Measurements from ENCODE around the gene DLGAP1.

DLGAP1 gene

GRCh38 chr18:3528231-3528630 lies 926.9 kb downstream of the DLGAP1 start:
- Histone ChIP-seq H3K27me3 (ENCODE audit: insufficient read depth, low read length) (no peaks in the 10 kb centered on the region), H3K4me3 (ENCODE audit: low read length) (no peak overlapping the region), H3K4me1 (ENCODE audit: insufficient read depth, low read length) (peaks cover 22% of the 10 kb centered on the region; the same call in 1 of the 2 replicates), H3K9me3 (ENCODE audit: insufficient read depth, low read depth, low read length) (peaks cover 8% of the 10 kb centered on the region; the same call in 1 of the 2 replicates), H3K9ac (ENCODE audit: low read depth, low read length) (no peak overlapping the region), H3K27ac (ENCODE audit: low read length) (no peak overlapping the region), H3K36me3 (ENCODE audit: insufficient read depth, low read depth, low read length) (no peaks in the 10 kb centered on the region)

- H3K9me3 ChIP-seq (ENCODE audit: insufficient read depth, low read depth, low read length): peaks cover 8% of the 10 kb centered on the region; the same call in 1 of the 2 replicates
- H3K9ac ChIP-seq (ENCODE audit: low read depth, low read length): peak overlapping the region; percentile 50; the same call in 1 of the 2 replicates
- peak overlapping the region; percentile 0; the same call in 1 of the 2 replicates for H3K4me3 ChIP-seq (ENCODE audit: low read length)
- H3K36me3 ChIP-seq (ENCODE audit: insufficient read depth, low read depth, low read length): no peaks in the 10 kb centered on the region
- no peaks in the 10 kb centered on the region for H3K27me3 ChIP-seq (ENCODE audit: insufficient read depth, low read length)
- no peak overlapping the region for H3K27ac ChIP-seq (ENCODE audit: low read length)
- peaks cover 22% of the 10 kb centered on the region; the same call in 1 of the 2 replicates for H3K4me1 ChIP-seq (ENCODE audit: insufficient read depth, low read length)
Measured at GRCh38 chr18:3526421-3527354, 928.4 kb downstream of the DLGAP1 start.

DNA sequence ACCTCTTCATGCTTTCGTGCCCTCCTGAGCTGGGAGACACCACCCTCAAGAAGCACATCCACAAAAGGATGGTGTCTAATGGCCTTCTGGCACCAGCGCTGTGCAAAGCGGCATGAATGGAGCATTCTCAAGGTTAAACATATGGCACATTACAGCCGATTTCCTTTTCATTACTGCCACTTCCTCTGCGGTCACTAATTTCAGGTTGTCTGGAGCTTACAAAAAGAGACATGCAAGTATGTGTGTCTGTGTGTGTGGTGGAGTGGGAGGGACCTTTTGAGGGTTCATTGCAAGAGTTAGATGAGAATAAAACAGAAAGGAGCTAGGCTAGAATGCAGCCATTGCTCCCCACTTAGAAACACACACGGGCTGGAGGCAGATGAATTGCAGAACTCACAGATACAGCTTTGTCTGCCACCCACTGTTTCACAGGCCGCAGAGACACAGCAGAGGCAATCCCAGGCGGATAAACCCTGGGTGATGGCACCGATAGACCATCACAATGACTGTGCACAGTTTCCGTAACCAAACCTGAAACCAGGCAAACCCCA lies 929.2 kb downstream of the DLGAP1 start:
- peaks cover 8% of the 10 kb centered on the region; the same call in 1 of the 2 replicates for H3K9me3 ChIP-seq (ENCODE audit: insufficient read depth, low read depth, low read length)
- no peak overlapping the region for H3K27ac ChIP-seq (ENCODE audit: low read length)
- H3K9ac ChIP-seq (ENCODE audit: low read depth, low read length): peak overlapping the region; percentile 50; the same call in 1 of the 2 replicates
- H3K27me3 ChIP-seq (ENCODE audit: insufficient read depth, low read length): no peaks in the 10 kb centered on the region
- no peaks in the 10 kb centered on the region for H3K36me3 ChIP-seq (ENCODE audit: insufficient read depth, low read depth, low read length)
- peak overlapping the region; percentile 0; the same call in 1 of the 2 replicates for H3K4me3 ChIP-seq (ENCODE audit: low read length)
- H3K4me1 ChIP-seq (ENCODE audit: insufficient read depth, low read length): peaks cover 25% of the 10 kb centered on the region; the same call in 1 of the 2 replicates

- no peak overlapping the region for H3K9ac ChIP-seq (ENCODE audit: low read depth, low read length)
- H3K27me3 ChIP-seq (ENCODE audit: insufficient read depth, low read length): no peaks in the 10 kb centered on the region
- H3K9me3 ChIP-seq (ENCODE audit: insufficient read depth, low read depth, low read length): peaks cover 8% of the 10 kb centered on the region; the same call in 1 of the 2 replicates
- H3K27ac ChIP-seq (ENCODE audit: low read length): no peak overlapping the region
- no peaks in the 10 kb centered on the region for H3K36me3 ChIP-seq (ENCODE audit: insufficient read depth, low read depth, low read length)
- peaks cover 31% of the 10 kb centered on the region; the same call in 1 of the 2 replicates for H3K4me1 ChIP-seq (ENCODE audit: insufficient read depth, low read length)
- H3K4me3 ChIP-seq (ENCODE audit: low read length): no peak overlapping the region
Measured at GRCh38 chr18:3524706-3525105, 930.4 kb downstream of the DLGAP1 start.

DNA sequence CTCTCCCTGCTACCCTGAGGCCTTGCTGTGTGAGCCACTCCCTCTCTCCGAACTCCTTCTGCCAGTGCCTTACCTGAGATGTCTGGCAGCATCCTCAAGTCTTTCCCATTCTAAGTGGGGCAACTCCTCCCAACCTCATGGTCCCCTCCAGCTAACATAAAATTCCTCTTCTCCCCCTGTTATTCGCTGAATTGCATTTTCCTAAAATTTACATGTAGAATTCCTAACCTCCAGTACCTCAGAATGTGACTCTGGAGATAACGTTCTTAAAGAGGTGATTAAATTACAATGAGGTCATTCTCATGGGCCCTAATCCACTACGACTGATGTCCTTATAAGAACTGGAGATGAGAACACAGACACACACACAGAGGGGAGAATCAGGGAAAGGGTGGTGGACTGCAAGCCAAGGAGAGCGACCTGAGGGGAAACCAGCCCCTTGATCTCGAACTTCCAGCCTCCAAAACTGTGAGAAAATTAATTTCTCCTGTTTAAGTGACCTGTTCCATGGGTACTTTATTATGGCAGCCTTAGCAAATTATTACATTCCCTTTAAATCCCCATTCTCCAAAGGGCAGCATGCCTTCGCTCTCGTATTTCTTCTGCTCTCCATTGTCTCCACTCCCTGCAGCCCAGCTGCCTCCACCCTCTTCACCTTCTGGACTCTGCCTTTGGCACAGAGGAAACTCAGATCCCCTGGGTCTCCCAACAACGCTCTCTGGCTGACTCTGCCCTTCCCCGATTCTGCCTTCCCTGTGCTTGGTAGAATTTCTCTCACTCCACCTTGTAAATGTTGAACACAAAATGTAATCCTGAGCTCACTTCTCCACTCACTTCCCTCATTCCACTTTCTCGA lies 934.6 kb downstream of the DLGAP1 start:
- H3K9ac ChIP-seq (ENCODE audit: low read depth, low read length): peak overlapping the region; percentile 23; the same call in 1 of the 2 replicates
- H3K36me3 ChIP-seq (ENCODE audit: insufficient read depth, low read depth, low read length): no peaks in the 10 kb centered on the region
- H3K27me3 ChIP-seq (ENCODE audit: insufficient read depth, low read length): no peaks in the 10 kb centered on the region
- peaks cover 8% of the 10 kb centered on the region; the same call in 1 of the 2 replicates for H3K9me3 ChIP-seq (ENCODE audit: insufficient read depth, low read depth, low read length)
- H3K4me3 ChIP-seq (ENCODE audit: low read length): no peak overlapping the region
- no peak overlapping the region for H3K27ac ChIP-seq (ENCODE audit: low read length)
- H3K4me1 ChIP-seq (ENCODE audit: insufficient read depth, low read length): peaks cover 9% of the 10 kb centered on the region; the same call in 1 of the 2 replicates

DNA sequence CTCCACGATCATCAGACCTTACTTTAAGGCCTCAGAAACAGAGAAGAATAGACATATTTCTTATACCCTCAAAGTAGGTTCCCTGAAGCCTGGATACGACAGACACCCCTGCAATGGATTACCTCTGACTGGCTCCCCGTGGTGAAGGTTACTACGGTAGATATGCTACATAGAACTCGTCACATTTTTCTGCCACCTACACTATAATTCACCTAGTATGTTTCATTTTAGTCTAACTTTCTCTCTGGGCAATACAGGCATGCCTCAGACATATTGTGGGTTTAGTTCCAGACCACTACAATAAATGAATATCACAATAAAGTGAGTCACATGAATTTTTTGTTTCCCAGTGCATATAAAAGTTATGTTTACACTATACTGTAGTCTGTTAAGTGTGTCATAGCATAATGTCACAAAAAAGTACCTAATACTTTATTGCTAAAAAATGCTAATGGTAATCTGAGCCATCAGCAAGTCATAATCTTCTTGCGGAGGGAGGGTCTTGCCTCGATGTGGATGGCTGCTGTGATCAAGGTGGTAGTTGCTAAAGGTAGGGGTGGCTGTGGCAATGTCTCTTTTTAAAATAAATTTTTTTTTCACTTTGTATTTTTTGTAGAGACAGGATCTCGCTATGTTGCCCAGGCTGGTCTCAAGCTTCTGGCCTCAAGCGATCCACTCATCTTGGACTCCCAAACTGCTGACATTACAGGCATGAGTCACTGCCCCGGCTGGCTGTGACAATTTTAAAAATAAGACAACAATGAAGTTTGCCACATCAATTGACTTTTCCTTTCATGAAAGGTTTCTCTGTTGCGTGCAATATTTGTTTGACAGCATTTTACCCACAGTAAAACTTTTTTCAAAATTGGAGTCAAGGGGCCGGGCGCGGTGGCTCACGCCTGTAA lies 940.5 kb downstream of the DLGAP1 start:
- Histone ChIP-seq H3K9ac (ENCODE audit: low read depth, low read length) (no peak overlapping the region), H3K27ac (ENCODE audit: low read length) (no peak overlapping the region), H3K27me3 (ENCODE audit: insufficient read depth, low read length) (no peaks in the 10 kb centered on the region), H3K4me3 (ENCODE audit: low read length) (no peak overlapping the region), H3K9me3 (ENCODE audit: insufficient read depth, low read depth, low read length) (no peaks in the 10 kb centered on the region), H3K4me1 (ENCODE audit: insufficient read depth, low read length) (peaks cover 4% of the 10 kb centered on the region; the same call in 1 of the 2 replicates), H3K36me3 (ENCODE audit: insufficient read depth, low read depth, low read length) (no peaks in the 10 kb centered on the region)

GRCh38 chr18:3513481-3513880 lies 941.6 kb downstream of the DLGAP1 start:
- Histone ChIP-seq H3K9ac (ENCODE audit: low read depth, low read length) (no peak overlapping the region), H3K27me3 (ENCODE audit: insufficient read depth, low read length) (no peaks in the 10 kb centered on the region), H3K4me1 (ENCODE audit: insufficient read depth, low read length) (peaks cover 4% of the 10 kb centered on the region; the same call in 1 of the 2 replicates), H3K27ac (ENCODE audit: low read length) (no peak overlapping the region), H3K36me3 (ENCODE audit: insufficient read depth, low read depth, low read length) (no peaks in the 10 kb centered on the region), H3K9me3 (ENCODE audit: insufficient read depth, low read depth, low read length) (no peaks in the 10 kb centered on the region), H3K4me3 (ENCODE audit: low read length) (no peak overlapping the region)

DNA sequence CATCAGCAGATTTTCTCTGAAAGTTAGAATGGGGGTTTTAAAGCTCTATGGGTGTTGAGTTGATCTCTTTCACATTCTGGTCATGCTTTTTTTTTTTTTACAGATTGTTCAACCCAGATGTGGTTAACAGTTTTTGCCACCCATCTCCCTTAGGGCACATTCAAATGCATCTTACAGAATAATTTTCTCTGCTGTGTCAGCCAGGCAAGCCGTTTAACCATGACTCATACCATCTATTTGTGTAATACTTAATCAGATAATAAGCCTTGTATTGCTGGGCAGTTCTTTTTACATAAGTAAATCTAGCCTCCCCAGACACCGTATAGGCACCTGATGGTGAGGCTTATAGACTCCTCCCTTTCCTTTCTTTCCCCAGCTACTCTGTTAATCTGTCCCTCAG lies 943.1 kb downstream of the DLGAP1 start:
- Histone ChIP-seq H3K4me1 (ENCODE audit: insufficient read depth, low read length) (peaks cover 4% of the 10 kb centered on the region; the same call in 1 of the 2 replicates), H3K36me3 (ENCODE audit: insufficient read depth, low read depth, low read length) (no peaks in the 10 kb centered on the region), H3K27ac (ENCODE audit: low read length) (no peak overlapping the region), H3K27me3 (ENCODE audit: insufficient read depth, low read length) (no peaks in the 10 kb centered on the region), H3K9ac (ENCODE audit: low read depth, low read length) (no peak overlapping the region), H3K4me3 (ENCODE audit: low read length) (no peak overlapping the region), H3K9me3 (ENCODE audit: insufficient read depth, low read depth, low read length) (no peaks in the 10 kb centered on the region)

DNA sequence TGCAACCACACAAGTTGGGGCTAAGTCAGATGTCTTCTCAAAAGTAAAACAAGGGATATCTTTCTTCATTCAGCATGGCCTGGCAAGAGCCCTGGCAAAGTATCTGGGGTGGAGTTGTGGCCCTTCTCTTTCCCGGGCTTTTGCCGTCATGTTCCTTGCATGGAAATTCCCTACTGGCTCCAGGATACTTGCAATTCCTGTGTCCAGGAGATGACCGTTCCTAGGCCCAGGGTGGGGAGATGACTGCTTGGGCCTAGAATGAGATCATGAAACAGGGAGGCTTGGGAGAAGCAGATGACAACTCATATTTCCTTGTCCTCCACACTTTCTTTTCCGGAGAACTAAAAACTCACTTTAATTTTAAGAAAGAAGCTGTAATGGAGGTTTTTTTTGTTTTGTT lies 944.2 kb downstream of the DLGAP1 start:
- H3K9ac ChIP-seq (ENCODE audit: low read depth, low read length): no peak overlapping the region
- no peaks in the 10 kb centered on the region for H3K27me3 ChIP-seq (ENCODE audit: insufficient read depth, low read length)
- H3K36me3 ChIP-seq (ENCODE audit: insufficient read depth, low read depth, low read length): no peaks in the 10 kb centered on the region
- H3K4me3 ChIP-seq (ENCODE audit: low read length): no peak overlapping the region
- no peak overlapping the region for H3K27ac ChIP-seq (ENCODE audit: low read length)
- peaks cover 4% of the 10 kb centered on the region; the same call in 1 of the 2 replicates for H3K4me1 ChIP-seq (ENCODE audit: insufficient read depth, low read length)
- H3K9me3 ChIP-seq (ENCODE audit: insufficient read depth, low read depth, low read length): no peaks in the 10 kb centered on the region

GRCh38 chr18:3510024-3510423 lies 945.1 kb downstream of the DLGAP1 start:
- Histone ChIP-seq H3K9ac (ENCODE audit: low read depth, low read length) (no peak overlapping the region), H3K4me3 (ENCODE audit: low read length) (no peak overlapping the region), H3K4me1 (ENCODE audit: insufficient read depth, low read length) (peaks cover 4% of the 10 kb centered on the region; the same call in 1 of the 2 replicates), H3K27me3 (ENCODE audit: insufficient read depth, low read length) (no peaks in the 10 kb centered on the region), H3K36me3 (ENCODE audit: insufficient read depth, low read depth, low read length) (no peaks in the 10 kb centered on the region), H3K9me3 (ENCODE audit: insufficient read depth, low read depth, low read length) (no peaks in the 10 kb centered on the region), H3K27ac (ENCODE audit: low read length) (no peak overlapping the region)
